ENCODE measurements around the gene INSYN2B. TPM values are rescaled to one million over a fixed set of nuclear protein-coding genes. Genes with fewer than 3 reads are reported as not detected.

INSYN2B gene
- total and polyA plus RNA-seq, 11 donors, result 0.12 to 0.59 (median 0.17) TPM; not detected in 6

GRCh38 chr5:169875091-169875728 lies 105.1 kb downstream of the INSYN2B start:
- DNase-seq (no peak), ATAC-seq (peak in 3 of 4 donors; percentile 53 to 75 (median 74))
- H3K9me3 ChIP-seq, result no peaks in the 10 kb centered on the region
- TF ChIP-seq CTCF (IDR thresholded peaks at IDR 0.05) (no peak), POLR2A (IDR thresholded peaks at IDR 0.05) (no peak)
- H3K27ac ChIP-seq, result peak overlapping the region in 2 of 12 donors; percentile 42 to 68
- no peak overlapping the region for H3K4me3 ChIP-seq
- H3K4me1 ChIP-seq, result peaks cover 0 to 57% (median 0%) of the 10 kb centered on the region in 12 donors
- H3K27me3 ChIP-seq, result no peaks in the 10 kb centered on the region
- intact Hi-C loops (cut with DNase I), result no loop called here
- whole genome bisulfite sequencing, 4 donors, result 69 to 78% (median 78%) methylated on average over 8 of the region's 8 CpGs
- no peaks in the 10 kb centered on the region for H3K36me3 ChIP-seq

- Histone ChIP-seq H3K36me3 (no peaks in the 10 kb centered on the region), H3K9me3 (no peaks in the 10 kb centered on the region), H3K27me3 (no peaks in the 10 kb centered on the region), H3K4me1 (peaks cover 0 to 51% (median 0%) of the 10 kb centered on the region in 12 donors), H3K27ac (peak overlapping the region in 2 of 12 donors; percentile 42 to 68), H3K4me3 (no peak overlapping the region)
- intact Hi-C loops (cut with DNase I), result no loop called here
- peak in 3 of 4 donors; percentile 54 to 82 (median 73) for ATAC-seq
- DNase-seq, result no peak
- 64 to 77% (median 71%) methylated on average over 4 of the region's 4 CpGs for WGBS, 4 donors
- TF ChIP-seq POLR2A (IDR thresholded peaks at IDR 0.05) (no peak), CTCF (IDR thresholded peaks at IDR 0.05) (no peak)
Measured at GRCh38 chr5:169874621-169875020, 105.7 kb downstream of the INSYN2B start.

- Histone ChIP-seq H3K9me3 (no peaks in the 10 kb centered on the region), H3K36me3 (no peaks in the 10 kb centered on the region), H3K27me3 (no peaks in the 10 kb centered on the region), H3K4me1 (peaks cover 0 to 44% (median 0%) of the 10 kb centered on the region in 12 donors), H3K4me3 (no peak overlapping the region), H3K27ac (no peak overlapping the region)
- ATAC-seq, result peak; percentile 20 to 82 (median 72)
- 55 to 61% (median 57%) methylated on average over 5 of the region's 5 CpGs for WGBS, 4 donors
- DNase-seq, result peak in 4 of 5 donors; percentile 24 to 66 (median 44)
- TF ChIP-seq POLR2A (IDR thresholded peaks at IDR 0.05) (no peak), CTCF (IDR thresholded peaks at IDR 0.05) (no peak)
- intact Hi-C loops (cut with DNase I), result no loop called here
Measured at GRCh38 chr5:169873642-169874041, 106.7 kb downstream of the INSYN2B start.

- Histone ChIP-seq H3K9me3 (no peaks in the 10 kb centered on the region), H3K27me3 (no peaks in the 10 kb centered on the region), H3K4me1 (peaks cover 0 to 44% (median 0%) of the 10 kb centered on the region in 12 donors), H3K27ac (no peak overlapping the region), H3K4me3 (no peak overlapping the region), H3K36me3 (peaks cover 0 to 5% (median 0%) of the 10 kb centered on the region in 9 donors)
- intact Hi-C loops (cut with DNase I), result no loop called here
- no peak for DNase-seq
- 67 to 84% (median 78%) methylated on average over 5 of the region's 5 CpGs for WGBS, 4 donors
- no peak for ATAC-seq
- TF ChIP-seq CTCF (IDR thresholded peaks at IDR 0.05), result no peak
- no peak for TF ChIP-seq POLR2A (IDR thresholded peaks at IDR 0.05)
Measured at GRCh38 chr5:169871826-169872490, 108.3 kb downstream of the INSYN2B start.

Data from heart left ventricle (tissue), 16 donors.